MM.1S (cell line): ENCODE data around the gene WDR6.
"Not testable (repeated sequence)": the region's sequence is repeated elsewhere in the genome, so short reads cannot be mapped to it uniquely, and the experiment has no call there.

Source experiments
- DNase-seq: peaks from one replicate; pipeline ENCODE4 v3.0.0-alpha.2; 2015
- H2AFZ ChIP-seq: fragments of 300-600 bp; sonication (generic); 2 replicates; pipeline ENCODE4 v1.6.0; 2016; ENCODE audit warnings: antibody characterized with exemption, low read length
- H3F3A ChIP-seq: fragments of 300-600 bp; sonication (generic); 2 replicates; pipeline ENCODE4 v1.6.1; 2016; ENCODE audit warnings: mild to moderate bottlenecking, antibody characterized with exemption, low read length, moderate library complexity, mixed read lengths; ENCODE audit not compliant: insufficient read depth
- H3K27ac ChIP-seq: fragments of 300-600 bp; sonication (generic); 2 replicates; pipeline ENCODE4 v1.5.1; 2016; ENCODE audit warnings: mild to moderate bottlenecking, low read length
- H3K27me3 ChIP-seq: fragments of 300-600 bp; sonication (generic); replicated peaks from 2 replicates; pipeline ENCODE4 v1.6.0; 2016; ENCODE audit warnings: low read length; ENCODE audit not compliant: insufficient read depth
- H3K36me3 ChIP-seq: fragments of 300-600 bp; sonication (generic); replicated peaks from 2 replicates; pipeline ENCODE4 v1.6.1; 2016; ENCODE audit warnings: mild to moderate bottlenecking, low read length, mixed read lengths; ENCODE audit not compliant: insufficient read depth
- H3K4me1 ChIP-seq: fragments of 300-600 bp; sonication (generic); 2 replicates; pipeline ENCODE4 v1.6.1; 2016; ENCODE audit warnings: low read length, mixed read lengths
- H3K4me2 ChIP-seq: fragments of 300-600 bp; sonication (generic); 2 replicates; pipeline ENCODE4 v1.6.0; 2016; ENCODE audit warnings: low read depth, low read length
- H3K4me3 ChIP-seq: fragments of 300-600 bp; sonication (generic); 2 replicates; pipeline ENCODE4 v1.5.1; 2016; ENCODE audit warnings: low read length, mixed read lengths
- H3K79me2 ChIP-seq: fragments of 300-600 bp; sonication (generic); 2 replicates; pipeline ENCODE4 v1.6.1; 2016; ENCODE audit warnings: mixed run types, low read length, mixed read lengths
- H3K9ac ChIP-seq: fragments of 300-600 bp; sonication (generic); 2 replicates; pipeline ENCODE4 v1.6.1; 2016; ENCODE audit warnings: low read length, mixed read lengths
- H3K9me2 ChIP-seq: fragments of 300-600 bp; sonication (generic); replicated peaks from 2 replicates; pipeline ENCODE4 v1.6.1; 2016; ENCODE audit warnings: mild to moderate bottlenecking, low read length, mixed read lengths; ENCODE audit not compliant: insufficient read depth
- H3K9me3 ChIP-seq: fragments of 300-600 bp; sonication (generic); replicated peaks from 2 replicates; pipeline ENCODE4 v1.6.1; 2016; ENCODE audit warnings: mild to moderate bottlenecking, low read length, mixed read lengths; ENCODE audit not compliant: insufficient read depth
- H4K20me1 ChIP-seq: fragments of 300-600 bp; sonication (generic); 2 replicates; pipeline ENCODE4 v1.6.1; 2016; ENCODE audit warnings: mild to moderate bottlenecking, low read length, moderate library complexity, mixed read lengths; ENCODE audit not compliant: insufficient read depth
- CTCF ChIP-seq: fragments of 300-600 bp; sonication (generic); IDR thresholded peaks from 2 replicates; pipeline ENCODE4 v1.5.1; 2016; ENCODE audit warnings: antibody characterized with exemption, low read length, mixed read lengths
- EZH2 ChIP-seq: fragments of 300-600 bp; sonication (generic); optimal IDR thresholded peaks from 2 replicates; pipeline ENCODE3; 2017; ENCODE audit warnings: low read depth, mild to moderate bottlenecking, antibody characterized with exemption, low read length, mixed read lengths
- EZH2phosphoT487 ChIP-seq: fragments of 300-600 bp; sonication (generic); IDR thresholded peaks from 2 replicates; pipeline ENCODE4 v1.6.1; 2018; ENCODE audit warnings: antibody characterized with exemption, low read length

The WDR6 gene

GRCh38 chr3:49007771-49008528 is 759 bp downstream of the WDR6 start:
- Histone ChIP-seq H4K20me1 (no peaks in the 10 kb centered on the region), H3K36me3 (no peaks in the 10 kb centered on the region), H3F3A (peaks cover 4% of the 10 kb centered on the region; the same call in 1 of the 2 replicates), H3K4me2 (peak overlapping the region; percentile 96), H3K27ac (peak overlapping the region; percentile 82), H3K27me3 (no peaks in the 10 kb centered on the region), H3K4me1 (peaks cover 3% of the 10 kb centered on the region; the same call in 1 of the 2 replicates), H3K9ac (peak overlapping the region; percentile 97), H2AFZ (peak overlapping the region; percentile 62), H3K9me3 (no peaks in the 10 kb centered on the region), H3K9me2 (no peaks in the 10 kb centered on the region), H3K4me3 (peak overlapping the region; percentile 87), H3K79me2 (peaks cover 60% of the 10 kb centered on the region)
- peak; percentile 87 for DNase-seq
- TF ChIP-seq EZH2: no peak
- no peak for TF ChIP-seq EZH2phosphoT487
- TF ChIP-seq CTCF: no peak

GRCh38 chr3:49008627-49009026 is 1.4 kb downstream of the WDR6 start:
- DNase-seq, H3F3A ChIP-seq, H2AFZ ChIP-seq, H3K27me3 ChIP-seq, H3K9ac ChIP-seq, H3K4me3 ChIP-seq, H3K9me3 ChIP-seq, H3K4me1 ChIP-seq, H3K9me2 ChIP-seq, H4K20me1 ChIP-seq, H3K36me3 ChIP-seq, H3K27ac ChIP-seq: not testable (repeated sequence)
- Histone ChIP-seq H3K4me2 (peak overlapping the region; percentile 64), H3K79me2 (peaks cover 67% of the 10 kb centered on the region)

GRCh38 chr3:49009396-49009795 is 2.2 kb downstream of the WDR6 start:
- Histone ChIP-seq H3K9me2 (no peaks in the 10 kb centered on the region), H4K20me1 (no peaks in the 10 kb centered on the region), H3K4me1 (peaks cover 3% of the 10 kb centered on the region; the same call in 1 of the 2 replicates), H3K9me3 (no peaks in the 10 kb centered on the region), H3K4me2 (no peak overlapping the region), H3K9ac (no peak overlapping the region), H3K79me2 (peaks cover 74% of the 10 kb centered on the region), H2AFZ (no peak overlapping the region), H3K4me3 (no peak overlapping the region), H3K27ac (no peak overlapping the region), H3F3A (peaks cover 4% of the 10 kb centered on the region; the same call in 1 of the 2 replicates), H3K27me3 (no peaks in the 10 kb centered on the region), H3K36me3 (no peaks in the 10 kb centered on the region)
- DNase-seq: no peak
- TF ChIP-seq EZH2 (no peak), CTCF (no peak), EZH2phosphoT487 (no peak)

- Histone ChIP-seq H3K9me2 (no peaks in the 10 kb centered on the region), H3F3A (peaks cover 18% of the 10 kb centered on the region), H3K4me1 (peaks cover 9% of the 10 kb centered on the region; the same call in 1 of the 2 replicates), H3K79me2 (peaks cover 73% of the 10 kb centered on the region), H3K36me3 (peaks cover 7% of the 10 kb centered on the region; the same call in 1 of the 2 replicates), H3K9ac (no peak overlapping the region), H3K4me3 (no peak overlapping the region), H2AFZ (no peak overlapping the region), H4K20me1 (0 out of 2 replicates have a peak, but pooled peaks cover 2% of the 10 kb centered on the region), H3K27me3 (no peaks in the 10 kb centered on the region), H3K9me3 (no peaks in the 10 kb centered on the region), H3K4me2 (no peak overlapping the region), H3K27ac (no peak overlapping the region)
- DNase-seq: no peak
- TF ChIP-seq EZH2phosphoT487 (no peak), EZH2 (no peak), CTCF (no peak)
These were observed 5.3 kb downstream of the WDR6 start for GRCh38 chr3:49012441-49013017.
